Measurements from ENCODE around the gene MRC1.
"Not testable (repeated sequence)": the region's sequence is repeated elsewhere in the genome, so short reads cannot be mapped to it uniquely, and the experiment has no call there.

The MRC1 gene

DNA sequence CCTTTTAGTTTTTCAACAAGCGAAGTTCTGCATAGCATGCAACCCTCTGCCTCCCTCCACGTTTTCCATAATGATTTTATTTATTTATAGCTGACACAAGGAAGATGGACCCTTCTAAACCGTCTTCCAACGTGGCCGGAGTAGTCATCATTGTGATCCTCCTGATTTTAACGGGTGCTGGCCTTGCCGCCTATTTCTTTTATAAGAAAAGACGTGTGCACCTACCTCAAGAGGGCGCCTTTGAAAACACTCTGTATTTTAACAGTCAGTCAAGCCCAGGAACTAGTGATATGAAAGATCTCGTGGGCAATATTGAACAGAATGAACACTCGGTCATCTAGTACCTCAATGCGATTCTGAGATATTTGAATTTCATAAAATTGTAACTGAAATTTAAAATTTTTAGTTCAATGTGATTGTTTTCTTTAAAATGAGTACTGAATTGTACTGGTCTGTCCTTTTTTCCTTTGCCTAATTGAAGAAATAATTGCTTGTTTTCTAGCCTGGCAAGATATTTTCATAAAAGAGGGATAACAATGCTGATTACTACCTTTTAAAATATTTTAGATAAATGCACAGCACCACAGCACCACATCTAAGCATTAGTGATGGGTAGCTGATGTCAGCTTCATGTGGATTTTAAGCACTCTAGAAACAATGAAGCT lies 101.1 kb downstream of the MRC1 start:
- DNase-seq, result peak in 1 of 2 experiments; percentile 2

DNA sequence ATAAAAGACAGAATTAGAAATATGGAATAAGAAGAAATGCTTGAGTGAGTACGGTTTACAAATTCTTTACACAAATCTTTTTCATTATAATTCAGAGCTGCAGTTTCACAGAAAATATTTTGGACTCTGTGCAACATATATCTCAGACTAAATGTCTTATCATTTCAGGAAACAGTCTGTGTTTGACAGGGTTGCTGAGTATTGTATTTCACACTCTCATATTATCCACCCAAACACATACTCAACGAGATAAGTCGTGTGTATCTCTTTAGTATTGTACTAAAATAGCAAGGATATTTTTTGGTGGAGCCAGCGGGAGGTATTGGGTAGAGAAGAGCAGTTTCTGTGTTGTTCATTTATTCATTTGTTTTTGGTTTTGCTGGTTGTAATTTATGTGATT lies 103.6 kb downstream of the MRC1 start:
- no peak for DNase-seq

DNA sequence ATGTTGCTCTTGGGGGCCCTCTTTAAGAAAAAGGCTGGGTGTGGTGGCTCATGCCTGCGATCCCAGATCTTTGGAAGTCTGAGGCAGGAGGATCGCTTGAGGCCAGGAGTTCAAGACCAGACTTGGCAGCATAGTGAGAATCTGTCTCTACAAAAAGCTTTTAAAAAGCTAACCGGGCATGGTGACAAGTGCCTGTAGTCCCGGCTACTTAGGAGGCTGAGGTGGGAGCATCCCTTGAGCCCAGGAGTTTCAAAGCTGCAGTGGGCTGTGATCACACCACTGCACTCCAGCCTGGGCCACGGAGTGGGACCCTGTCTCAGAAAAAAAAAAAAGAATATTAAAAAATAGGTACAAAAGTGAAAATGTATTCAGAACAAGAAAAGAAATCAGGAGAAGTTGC lies 104.5 kb downstream of the MRC1 start:
- no peak for DNase-seq

DNA sequence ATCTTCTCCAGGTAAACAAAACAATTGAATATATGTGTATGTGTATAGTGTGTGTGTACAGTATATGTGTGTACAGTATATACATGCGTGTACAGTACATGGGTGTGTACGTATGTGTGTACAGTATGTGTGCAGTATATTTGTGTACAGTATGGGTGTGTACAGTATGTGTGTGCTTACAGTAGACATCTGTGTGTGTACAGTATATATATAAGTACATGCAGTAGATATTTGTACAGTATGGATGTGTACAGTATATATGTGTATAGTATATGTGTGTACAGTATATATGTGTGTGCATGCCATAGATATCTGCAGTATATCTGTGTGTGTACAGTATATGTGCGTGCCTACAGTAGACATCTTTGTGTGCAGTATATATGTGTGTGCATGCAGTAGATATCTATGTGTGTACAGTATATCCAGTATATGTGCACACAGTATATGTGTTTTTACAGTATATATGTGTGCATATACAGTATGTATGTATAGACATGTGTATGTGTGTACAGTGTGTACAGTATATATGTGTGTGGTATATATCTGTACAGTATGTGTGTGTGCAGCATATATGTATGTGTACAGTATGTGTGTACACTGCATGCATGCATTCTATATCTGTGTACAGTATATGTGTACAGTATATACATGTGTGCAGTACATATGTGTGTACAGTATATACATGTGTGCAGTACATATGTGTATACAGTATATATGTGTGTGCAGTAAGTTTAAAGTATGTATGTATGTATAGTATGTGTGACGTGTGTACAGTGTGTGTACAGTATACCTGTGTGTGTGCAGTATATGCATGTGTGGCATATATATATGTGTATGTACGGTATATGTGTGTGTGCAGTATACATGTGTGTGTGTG lies 105.3 kb downstream of the MRC1 start:
- DNase-seq, result no peak

DNA sequence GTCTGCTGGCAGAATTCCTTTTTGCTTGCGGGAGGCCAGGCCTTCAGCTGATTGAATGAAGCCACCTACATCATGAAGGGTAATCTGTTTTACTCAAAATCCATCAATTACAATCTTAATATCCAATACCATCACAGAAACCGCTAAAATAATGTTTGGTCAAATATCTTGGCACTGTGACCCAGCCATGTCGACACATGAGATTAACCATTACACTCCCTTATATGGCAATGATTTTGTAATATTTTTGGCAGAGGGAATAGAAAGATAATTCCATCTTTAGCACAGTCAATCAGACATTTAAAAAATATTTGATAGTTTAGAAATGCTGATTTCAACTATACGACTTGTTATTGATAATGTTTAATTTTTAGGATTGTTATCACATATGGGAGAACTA lies 106.0 kb downstream of the MRC1 start:
- DNase-seq, result no peak

DNA sequence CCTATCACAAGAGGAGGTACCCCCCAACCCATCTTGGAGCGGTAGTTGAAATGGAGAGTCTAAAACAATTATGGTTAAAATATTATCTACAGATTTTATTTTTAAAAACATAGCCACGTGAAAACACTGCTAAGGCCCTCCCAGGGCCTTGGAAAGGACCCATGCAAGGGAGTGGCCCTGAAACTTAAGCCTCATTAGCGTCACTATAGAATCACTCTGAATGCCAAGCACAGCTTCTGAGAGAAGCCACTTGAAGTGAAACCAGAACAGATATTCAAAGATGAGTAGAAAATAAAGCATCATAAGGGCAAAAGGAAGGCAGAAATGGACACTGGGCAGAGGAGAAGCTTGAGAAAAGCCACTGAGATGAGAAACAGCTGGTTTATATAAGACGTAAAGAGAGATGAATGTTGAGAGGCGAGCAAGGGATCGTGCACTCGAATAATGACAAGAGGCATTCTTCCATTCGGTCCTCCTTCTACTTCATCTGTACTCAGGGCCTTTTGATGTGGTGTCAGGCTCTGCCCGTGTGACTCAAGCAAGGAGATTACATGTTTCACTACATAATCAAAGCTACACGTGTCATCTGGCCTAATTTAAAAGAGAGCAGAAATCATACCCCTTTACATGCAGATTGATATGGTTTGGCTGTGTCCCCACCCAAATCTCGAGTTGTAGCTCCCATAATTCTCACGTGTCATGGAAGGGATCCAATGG lies 109.2 kb downstream of the MRC1 start:
- DNase-seq, result no peak

DNA sequence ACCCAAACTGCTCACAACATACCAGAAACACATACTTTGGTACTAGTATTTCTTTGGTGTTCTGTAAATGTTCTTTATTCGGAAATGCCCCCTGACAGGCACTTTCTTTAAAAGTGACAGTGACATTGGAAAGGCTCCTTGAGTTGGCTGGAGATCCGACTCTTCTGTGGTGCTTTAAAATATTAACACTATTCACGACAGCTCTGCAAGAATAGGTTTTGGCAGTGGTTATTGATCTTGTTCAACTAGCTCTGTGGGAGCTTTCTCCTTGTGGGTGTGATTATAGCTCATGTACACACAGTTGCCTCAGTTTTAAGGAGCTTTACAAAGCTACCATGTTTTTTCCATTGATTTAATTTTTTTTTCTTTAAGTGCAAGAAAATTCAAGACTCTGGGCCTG lies 112.2 kb downstream of the MRC1 start:
- DNase-seq, result no peak

DNA sequence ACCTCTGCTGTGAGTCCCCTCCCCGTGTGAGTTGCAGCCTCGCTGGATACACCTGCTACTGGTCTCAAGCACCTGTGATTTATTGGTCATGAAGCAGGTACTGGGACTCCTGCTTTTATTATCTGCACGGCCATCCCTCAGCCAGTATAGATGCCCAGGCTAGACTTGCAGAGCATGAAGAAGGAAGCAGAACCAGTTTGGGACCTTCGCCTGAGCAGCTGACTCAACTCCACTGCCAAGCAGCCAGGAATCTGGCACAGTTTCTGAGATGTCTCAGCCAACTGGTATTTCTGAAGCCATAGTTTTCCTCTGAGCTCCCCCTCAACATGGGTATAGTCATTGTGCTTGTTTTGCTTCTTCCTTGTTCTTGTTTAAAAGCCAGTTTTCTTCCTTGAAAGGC lies 114.6 kb downstream of the MRC1 start:
- DNase-seq, result no peak

DNA sequence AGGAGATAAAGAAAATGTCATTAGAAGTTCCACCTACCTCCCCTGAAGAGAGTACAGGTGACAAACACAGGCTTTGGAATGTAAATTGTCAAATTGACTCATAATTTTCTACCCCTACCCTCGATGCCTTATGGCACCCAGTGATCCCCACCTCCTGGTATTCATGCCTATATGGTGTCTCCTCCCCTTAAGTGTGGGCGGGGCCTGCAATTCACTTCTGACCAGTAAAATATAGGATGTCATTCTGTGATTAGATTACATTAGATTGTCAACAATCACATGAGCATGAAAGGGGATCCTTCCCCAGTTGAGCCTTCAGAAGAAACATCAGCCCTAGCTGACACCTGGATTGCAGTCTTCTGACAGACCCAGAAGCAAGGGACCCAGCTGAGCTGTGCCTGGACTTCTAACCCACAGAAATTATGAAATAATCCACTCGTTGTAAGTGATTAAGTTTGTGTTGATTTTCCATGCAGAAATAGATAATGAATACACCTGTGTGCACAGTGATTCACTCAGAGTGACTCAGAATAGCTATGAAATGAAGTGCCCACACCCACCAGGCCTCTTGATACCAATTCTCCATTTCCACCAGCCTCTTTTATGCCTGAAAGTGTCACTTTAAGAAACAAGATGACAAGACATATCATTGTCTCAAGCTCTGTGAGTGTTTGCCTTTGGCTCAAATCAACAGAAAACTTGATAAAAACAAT lies 134.0 kb downstream of the MRC1 start:
- DNase-seq, result no peak

DNA sequence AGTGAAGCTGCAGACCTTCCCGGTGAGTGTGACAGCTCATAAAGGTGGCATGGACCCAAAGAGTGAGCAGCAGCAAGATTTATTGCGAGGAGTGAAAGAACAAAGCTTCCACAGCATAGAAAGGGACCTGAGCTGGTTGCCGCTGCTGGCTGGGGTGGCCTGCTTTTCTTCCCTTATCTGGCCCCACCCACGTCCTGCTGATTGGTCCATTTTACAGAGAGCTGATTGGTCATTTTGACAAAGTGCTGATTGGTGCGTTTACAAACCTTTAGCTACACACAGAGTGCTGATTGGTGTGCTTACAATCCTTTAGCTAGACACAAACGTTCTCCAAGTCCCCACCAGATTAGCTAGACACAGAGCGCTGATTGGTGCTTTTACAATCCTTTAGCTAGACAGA lies 141.1 kb downstream of the MRC1 start:
- not testable (repeated sequence) for DNase-seq

DNA sequence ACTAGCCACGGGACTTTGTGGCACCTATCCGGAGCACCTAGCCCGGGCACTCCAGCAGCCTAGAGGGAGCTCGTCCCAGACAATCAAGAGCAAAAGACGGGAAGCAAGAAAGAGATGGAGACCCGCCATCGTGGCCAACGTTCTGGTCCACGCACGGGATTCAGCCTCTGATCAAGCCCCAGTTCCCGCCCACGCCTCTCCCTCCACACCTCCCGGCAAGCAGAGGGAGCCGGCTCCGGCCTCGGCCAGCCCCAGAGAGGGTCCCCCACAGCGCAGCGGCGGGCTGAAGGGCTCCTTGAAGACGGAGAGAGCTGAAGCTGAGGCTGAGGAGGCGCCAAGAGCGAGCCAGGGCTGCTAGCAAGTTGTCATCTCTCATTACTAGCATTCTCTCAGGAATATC lies 141.6 kb downstream of the MRC1 start:
- DNase-seq, result no peak

DNA sequence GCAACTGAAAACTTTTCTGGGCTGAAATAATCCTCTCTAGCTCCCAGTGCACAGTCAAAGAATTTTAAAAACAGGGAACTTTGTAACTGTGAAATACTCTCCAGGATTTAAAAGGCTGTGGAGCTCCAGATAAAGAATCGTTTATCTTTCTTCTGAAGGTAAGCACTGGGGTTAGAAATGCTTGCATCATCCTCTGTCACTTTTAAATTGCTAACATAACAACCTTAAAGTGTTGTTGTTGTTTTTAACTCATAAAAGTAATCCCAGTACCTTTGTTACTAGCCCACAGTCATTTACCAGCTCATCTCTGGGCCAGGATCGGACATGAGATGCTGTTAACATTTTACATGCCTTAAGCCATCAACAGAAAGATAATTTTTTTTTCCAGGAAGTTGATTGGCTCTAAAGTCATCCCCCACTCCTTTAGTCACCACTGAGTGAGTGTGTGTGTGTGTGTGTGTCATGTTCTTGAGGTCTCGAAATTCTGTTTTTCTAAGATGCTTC lies 142.8 kb downstream of the MRC1 start, which contains the start of gene SLC39A12:
SLC39A12 (plus strand) TSS at position 51 of the 504 bp plus-strand sequence. CDS start 1,359 bp downstream, outside the sequence.
- no peak for DNase-seq

DNA sequence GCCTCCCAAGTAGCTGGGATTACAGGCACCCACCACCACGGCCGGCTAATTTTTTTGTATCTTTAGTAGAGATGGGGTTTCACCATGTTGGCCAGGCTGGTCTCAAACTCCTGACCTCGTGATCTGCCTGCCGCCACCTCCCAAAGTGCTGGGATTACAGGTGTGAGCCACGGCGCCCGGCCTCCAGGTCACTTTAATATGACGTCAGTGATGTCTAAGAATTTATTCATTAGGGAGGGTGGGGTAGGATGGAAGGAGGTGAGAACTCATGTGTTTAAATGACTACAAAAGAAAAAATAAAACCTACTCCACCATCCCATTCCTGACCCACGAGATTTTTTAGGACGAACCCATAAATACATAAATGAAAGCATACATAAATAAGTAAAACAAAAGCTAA lies 145.2 kb downstream of the MRC1 start:
- not testable (repeated sequence) for DNase-seq

DNA sequence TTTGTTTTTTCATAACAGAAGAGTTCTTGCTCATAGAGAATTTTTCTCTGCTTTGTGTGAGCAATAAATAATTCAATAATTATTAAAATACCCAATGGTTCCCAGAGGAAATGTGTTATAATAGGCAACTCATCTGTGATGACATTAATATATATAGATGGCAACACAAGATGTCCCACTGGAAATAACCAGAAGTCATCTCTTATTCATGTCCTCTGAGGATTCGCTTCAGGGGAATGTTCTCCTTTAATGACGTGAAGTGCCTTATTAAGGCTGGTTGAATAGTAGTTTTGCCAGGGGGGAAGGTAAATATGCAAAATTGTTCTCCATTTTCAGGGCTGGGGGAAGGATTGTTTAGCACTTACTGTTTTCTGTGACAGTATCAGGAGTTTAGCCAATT lies 145.7 kb downstream of the MRC1 start:
- DNase-seq, result no peak

DNA sequence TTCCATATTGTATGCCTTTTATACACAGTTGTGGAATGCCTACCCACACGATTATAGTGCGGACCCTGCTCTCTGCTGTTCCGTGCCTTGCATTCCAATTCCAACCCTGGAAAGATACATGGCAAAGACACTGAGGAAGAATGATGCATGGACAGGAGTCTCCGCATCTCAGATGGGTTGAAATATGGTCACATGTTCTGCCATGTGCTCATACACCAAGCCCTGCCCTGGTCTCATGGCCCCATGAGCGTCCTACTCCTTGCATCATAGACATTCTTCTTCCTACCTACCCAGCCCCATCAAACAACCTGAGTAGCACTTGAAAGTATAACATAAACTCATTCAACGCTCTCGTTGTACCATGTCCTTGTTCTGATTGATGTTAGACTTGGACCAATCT lies 148.9 kb downstream of the MRC1 start:
- DNase-seq, result no peak

DNA sequence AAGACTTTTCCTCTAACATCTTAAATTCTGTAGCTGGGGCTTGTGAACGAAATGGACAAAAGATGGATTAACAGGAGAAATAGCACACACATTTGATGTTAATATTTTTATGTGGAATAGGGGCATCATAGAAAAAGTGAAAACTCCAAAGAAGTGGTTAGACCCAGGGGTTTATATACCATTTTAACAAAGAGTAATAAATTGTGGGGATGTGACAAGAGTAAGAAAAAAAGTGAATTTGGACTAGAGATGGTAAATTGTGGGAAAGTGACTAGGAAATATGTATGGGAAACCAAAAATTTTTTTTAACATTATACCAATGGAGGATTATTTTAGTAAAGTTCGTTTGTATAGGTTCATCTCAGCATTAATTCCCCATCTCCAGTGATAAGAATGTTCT lies 150.7 kb downstream of the MRC1 start:
- DNase-seq, result no peak
